Measurements from ENCODE around the gene GPR65. TPM values are rescaled to one million over a fixed set of nuclear protein-coding genes. Genes with fewer than 3 reads are reported as not detected.

Gene GPR65
- total and polyA plus RNA-seq, 9 of the 15 experiments (the other 6 are each of a cell fraction or from before 2014, with no cell fraction given), result 0.03 to 0.11 (median 0.04) TPM; not detected in 6

DNA sequence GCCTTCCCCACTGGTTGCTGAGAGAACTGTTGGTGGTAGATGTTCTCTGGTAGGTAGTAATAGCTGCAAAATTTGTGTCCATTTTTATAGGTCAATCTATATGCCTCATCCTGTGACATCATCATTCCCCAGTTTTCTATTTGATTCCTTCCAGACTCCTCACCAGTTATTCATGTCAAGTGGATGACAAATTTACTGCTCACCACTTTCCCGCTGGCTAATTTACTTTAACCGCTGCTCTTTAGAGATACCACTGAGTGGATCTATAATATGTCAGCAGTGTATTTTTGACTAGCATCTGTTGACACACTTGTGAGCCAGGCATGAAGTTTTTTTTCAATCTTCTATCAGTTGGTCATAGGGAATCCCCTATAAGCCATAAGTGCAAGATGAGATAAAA, 24.6 kb downstream of the GPR65 start:
- DNase-seq (ENCODE audit: extremely low read depth in 1 of 4, low spot score in 3 of 4), result no peak
- no peak for ATAC-seq
- no peak for FAIRE-seq
- Histone ChIP-seq H3K9ac (ENCODE audit: insufficient read depth in 1 of 2, low read depth in 2 of 2, low read length in 2 of 2) (no peak overlapping the region), H3K79me2 (ENCODE audit: control insufficient read depth, insufficient read depth, low read length) (no peaks in the 10 kb centered on the region), H3K4me1 (replicated peaks in 1 of 2; ENCODE audit: control insufficient read depth in 2 of 2, insufficient read depth in 2 of 2, low read length in 2 of 2) (peaks cover 0 to 35% of the 10 kb centered on the region in 2 experiments; a peak in 3 of 5 replicates), H4K20me1 (replicated peaks; ENCODE audit: control insufficient read depth, insufficient read depth, low read length) (no peaks in the 10 kb centered on the region), H3K27me3 (ENCODE audit: control insufficient read depth in 2 of 2, insufficient read depth in 2 of 2, low read length in 2 of 2) (no peaks in the 10 kb centered on the region), H3K9me3 (replicated peaks; ENCODE audit: control insufficient read depth, insufficient read depth, low read depth, low read length) (no peaks in the 10 kb centered on the region), H3K9me1 (ENCODE audit: control insufficient read depth, insufficient read depth, low read length) (no peaks in the 10 kb centered on the region), H2AFZ (ENCODE audit: low read depth, low read length) (no peak overlapping the region), H3K27ac (ENCODE audit: extremely low read depth, low read depth, low read length) (no peak overlapping the region), H3K4me3 (no peak overlapping the region), H3K4me2 (ENCODE audit: insufficient read depth, low read length) (no peak overlapping the region), H3K36me3 (ENCODE audit: control insufficient read depth, insufficient read depth, low read length) (no peaks in the 10 kb centered on the region)
- POLR2A ChIA-PET, result no interaction called here
- WGBS (ENCODE audit: insufficient coverage, low coverage, missing lambda C conversion rate), result 0% methylated on average over 2 of the region's 2 CpGs
- no TSS peak for BruUV-seq (replicated peaks)
- in situ Hi-C loops (cut with MboI), result no loop called here
- CTCF ChIA-PET (ENCODE audit: low intra/inter-chr PET ratio), result no interaction called here
- intact Hi-C loops (cut with micrococcal nuclease), result no loop called here
- TF ChIP-seq, protein P1, sequence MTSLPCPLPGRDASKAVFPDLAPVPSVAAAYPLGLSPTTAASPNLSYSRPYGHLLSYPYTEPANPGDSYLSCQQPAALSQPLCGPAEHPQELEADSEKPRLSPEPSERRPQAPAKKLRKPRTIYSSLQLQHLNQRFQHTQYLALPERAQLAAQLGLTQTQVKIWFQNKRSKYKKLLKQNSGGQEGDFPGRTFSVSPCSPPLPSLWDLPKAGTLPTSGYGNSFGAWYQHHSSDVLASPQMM (CRISPR knock-in tag; IDR thresholded peaks at IDR 0.05), result no peak
- TF ChIP-seq CHCHD3 (CRISPR knock-in tag; IDR thresholded peaks at IDR 0.05) (no peak), TCF3 (CRISPR knock-in tag; IDR thresholded peaks at IDR 0.05) (peak; percentile 65), MEIS2 (IDR thresholded peaks at IDR 0.05; ENCODE audit: partially characterized antibody) (peak; percentile 71), BRCA1 (IDR thresholded peaks at IDR 0.05) (no peak), BRCA1 (CRISPR knock-in tag; IDR thresholded peaks at IDR 0.05) (no peak), CBFA2T3 (IDR thresholded peaks at IDR 0.05) (peak; percentile 52; the same call in 1 of the 2 replicates), RFX5 (IDR thresholded peaks at IDR 0.05; ENCODE audit: low read depth, low read length) (no peak), CBFA2T2 (conservative IDR thresholded peaks at IDR 0.05) (0 out of 2 replicates have a peak, but pooled peaks have one; percentile 11), MTF1 (CRISPR knock-in tag; IDR thresholded peaks at IDR 0.05; ENCODE audit: borderline replicate concordance) (no peak)
- TF ChIP-seq, protein P2, sequence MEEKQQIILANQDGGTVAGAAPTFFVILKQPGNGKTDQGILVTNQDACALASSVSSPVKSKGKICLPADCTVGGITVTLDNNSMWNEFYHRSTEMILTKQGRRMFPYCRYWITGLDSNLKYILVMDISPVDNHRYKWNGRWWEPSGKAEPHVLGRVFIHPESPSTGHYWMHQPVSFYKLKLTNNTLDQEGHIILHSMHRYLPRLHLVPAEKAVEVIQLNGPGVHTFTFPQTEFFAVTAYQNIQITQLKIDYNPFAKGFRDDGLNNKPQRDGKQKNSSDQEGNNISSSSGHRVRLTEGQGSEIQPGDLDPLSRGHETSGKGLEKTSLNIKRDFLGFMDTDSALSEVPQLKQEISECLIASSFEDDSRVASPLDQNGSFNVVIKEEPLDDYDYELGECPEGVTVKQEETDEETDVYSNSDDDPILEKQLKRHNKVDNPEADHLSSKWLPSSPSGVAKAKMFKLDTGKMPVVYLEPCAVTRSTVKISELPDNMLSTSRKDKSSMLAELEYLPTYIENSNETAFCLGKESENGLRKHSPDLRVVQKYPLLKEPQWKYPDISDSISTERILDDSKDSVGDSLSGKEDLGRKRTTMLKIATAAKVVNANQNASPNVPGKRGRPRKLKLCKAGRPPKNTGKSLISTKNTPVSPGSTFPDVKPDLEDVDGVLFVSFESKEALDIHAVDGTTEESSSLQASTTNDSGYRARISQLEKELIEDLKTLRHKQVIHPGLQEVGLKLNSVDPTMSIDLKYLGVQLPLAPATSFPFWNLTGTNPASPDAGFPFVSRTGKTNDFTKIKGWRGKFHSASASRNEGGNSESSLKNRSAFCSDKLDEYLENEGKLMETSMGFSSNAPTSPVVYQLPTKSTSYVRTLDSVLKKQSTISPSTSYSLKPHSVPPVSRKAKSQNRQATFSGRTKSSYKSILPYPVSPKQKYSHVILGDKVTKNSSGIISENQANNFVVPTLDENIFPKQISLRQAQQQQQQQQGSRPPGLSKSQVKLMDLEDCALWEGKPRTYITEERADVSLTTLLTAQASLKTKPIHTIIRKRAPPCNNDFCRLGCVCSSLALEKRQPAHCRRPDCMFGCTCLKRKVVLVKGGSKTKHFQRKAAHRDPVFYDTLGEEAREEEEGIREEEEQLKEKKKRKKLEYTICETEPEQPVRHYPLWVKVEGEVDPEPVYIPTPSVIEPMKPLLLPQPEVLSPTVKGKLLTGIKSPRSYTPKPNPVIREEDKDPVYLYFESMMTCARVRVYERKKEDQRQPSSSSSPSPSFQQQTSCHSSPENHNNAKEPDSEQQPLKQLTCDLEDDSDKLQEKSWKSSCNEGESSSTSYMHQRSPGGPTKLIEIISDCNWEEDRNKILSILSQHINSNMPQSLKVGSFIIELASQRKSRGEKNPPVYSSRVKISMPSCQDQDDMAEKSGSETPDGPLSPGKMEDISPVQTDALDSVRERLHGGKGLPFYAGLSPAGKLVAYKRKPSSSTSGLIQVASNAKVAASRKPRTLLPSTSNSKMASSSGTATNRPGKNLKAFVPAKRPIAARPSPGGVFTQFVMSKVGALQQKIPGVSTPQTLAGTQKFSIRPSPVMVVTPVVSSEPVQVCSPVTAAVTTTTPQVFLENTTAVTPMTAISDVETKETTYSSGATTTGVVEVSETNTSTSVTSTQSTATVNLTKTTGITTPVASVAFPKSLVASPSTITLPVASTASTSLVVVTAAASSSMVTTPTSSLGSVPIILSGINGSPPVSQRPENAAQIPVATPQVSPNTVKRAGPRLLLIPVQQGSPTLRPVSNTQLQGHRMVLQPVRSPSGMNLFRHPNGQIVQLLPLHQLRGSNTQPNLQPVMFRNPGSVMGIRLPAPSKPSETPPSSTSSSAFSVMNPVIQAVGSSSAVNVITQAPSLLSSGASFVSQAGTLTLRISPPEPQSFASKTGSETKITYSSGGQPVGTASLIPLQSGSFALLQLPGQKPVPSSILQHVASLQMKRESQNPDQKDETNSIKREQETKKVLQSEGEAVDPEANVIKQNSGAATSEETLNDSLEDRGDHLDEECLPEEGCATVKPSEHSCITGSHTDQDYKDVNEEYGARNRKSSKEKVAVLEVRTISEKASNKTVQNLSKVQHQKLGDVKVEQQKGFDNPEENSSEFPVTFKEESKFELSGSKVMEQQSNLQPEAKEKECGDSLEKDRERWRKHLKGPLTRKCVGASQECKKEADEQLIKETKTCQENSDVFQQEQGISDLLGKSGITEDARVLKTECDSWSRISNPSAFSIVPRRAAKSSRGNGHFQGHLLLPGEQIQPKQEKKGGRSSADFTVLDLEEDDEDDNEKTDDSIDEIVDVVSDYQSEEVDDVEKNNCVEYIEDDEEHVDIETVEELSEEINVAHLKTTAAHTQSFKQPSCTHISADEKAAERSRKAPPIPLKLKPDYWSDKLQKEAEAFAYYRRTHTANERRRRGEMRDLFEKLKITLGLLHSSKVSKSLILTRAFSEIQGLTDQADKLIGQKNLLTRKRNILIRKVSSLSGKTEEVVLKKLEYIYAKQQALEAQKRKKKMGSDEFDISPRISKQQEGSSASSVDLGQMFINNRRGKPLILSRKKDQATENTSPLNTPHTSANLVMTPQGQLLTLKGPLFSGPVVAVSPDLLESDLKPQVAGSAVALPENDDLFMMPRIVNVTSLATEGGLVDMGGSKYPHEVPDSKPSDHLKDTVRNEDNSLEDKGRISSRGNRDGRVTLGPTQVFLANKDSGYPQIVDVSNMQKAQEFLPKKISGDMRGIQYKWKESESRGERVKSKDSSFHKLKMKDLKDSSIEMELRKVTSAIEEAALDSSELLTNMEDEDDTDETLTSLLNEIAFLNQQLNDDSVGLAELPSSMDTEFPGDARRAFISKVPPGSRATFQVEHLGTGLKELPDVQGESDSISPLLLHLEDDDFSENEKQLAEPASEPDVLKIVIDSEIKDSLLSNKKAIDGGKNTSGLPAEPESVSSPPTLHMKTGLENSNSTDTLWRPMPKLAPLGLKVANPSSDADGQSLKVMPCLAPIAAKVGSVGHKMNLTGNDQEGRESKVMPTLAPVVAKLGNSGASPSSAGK (IDR thresholded peaks at IDR 0.05), result no peak
- TF ChIP-seq, protein P3, sequence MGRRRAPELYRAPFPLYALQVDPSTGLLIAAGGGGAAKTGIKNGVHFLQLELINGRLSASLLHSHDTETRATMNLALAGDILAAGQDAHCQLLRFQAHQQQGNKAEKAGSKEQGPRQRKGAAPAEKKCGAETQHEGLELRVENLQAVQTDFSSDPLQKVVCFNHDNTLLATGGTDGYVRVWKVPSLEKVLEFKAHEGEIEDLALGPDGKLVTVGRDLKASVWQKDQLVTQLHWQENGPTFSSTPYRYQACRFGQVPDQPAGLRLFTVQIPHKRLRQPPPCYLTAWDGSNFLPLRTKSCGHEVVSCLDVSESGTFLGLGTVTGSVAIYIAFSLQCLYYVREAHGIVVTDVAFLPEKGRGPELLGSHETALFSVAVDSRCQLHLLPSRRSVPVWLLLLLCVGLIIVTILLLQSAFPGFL (CRISPR knock-in tag; IDR thresholded peaks at IDR 0.05), result no peak

All from K562 (cell line).